Stimulated activated CD4-positive, alpha-beta T cell treated with anti-CD3 and anti-CD28 coated beads, TNF-alpha, amount 100 ng/mL, for 1 hour (primary cell): Measurements from ENCODE around the gene HINT3.
"Not testable (repeated sequence)": the region's sequence is repeated elsewhere in the genome, so short reads cannot be mapped to it uniquely, and the experiment has no call there.

Experiments
- DNase-seq, 3 donors: peaks; one replicate each; pipeline ENCODE4 v3.0.0-alpha.2; 2020; ENCODE audit warnings: low read depth in 3 of 3, low spot score in 1 of 3

HINT3 gene

GRCh38 chr6:125956506-125957390, at the start of gene HINT3:
Gene HINT3 (plus strand): TSS chr6:125956770. CDS start chr6:125956978, 208 bp downstream.
- peak; percentile 91 to 99 (median 93) for DNase-seq

DNA sequence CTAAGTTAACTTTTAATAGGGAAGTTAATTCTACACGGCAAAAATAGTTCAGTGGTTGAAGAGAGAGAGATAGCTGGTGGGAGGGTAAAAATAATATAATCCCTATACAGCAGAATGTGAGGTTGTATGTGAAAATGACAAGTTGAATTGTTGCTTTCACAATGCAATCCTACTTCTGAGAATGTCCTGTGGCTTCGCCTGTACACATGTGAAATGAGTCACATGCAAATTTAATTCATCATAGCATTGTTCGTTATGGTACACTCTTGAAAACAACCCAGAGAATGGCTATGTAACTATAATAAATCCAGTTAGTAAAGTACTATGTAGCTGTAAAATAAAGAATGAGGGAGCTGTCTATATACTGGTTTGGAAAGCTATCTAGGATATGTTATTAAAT, 46.0 kb upstream of the HINT3 start:
- no peak for DNase-seq

DNA sequence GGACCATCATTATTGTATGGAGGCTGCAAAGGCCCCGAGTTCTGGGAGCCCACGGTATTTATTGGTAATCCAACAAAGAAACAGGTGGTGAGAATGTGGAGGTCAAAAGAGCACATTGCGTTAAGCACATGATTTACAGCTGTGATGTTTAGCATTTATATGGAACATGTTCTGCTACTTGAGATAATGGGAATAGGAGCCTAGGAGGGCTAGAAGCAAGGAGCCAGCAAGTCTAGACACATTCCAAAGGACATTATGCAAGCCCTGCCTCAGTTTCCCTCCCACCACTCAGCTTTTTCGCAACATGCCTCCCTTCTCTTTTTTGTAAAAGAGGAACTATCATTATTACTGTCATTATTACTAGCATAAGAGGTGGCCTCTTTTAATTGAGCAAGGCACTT, 45.5 kb upstream of the HINT3 start:
- not testable (repeated sequence) for DNase-seq

DNA sequence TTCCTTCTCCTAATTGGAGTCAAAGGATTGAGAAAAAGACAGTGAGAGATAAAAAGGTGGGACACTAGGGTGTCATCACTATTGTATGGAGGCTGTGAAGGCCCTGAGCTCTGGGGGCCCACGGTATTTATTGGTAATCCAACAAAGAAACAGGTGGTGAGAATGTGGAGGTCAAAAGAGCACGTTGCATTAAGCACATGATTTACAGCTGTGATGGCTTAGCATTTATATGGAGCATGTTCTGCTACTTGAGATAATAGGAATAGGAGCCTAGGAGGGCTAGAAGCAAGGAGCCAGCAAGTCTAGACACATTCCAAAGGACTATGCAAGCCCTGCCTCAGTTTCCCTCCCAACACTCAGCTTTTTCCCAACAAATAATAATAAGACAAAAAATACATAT, 44.1 kb upstream of the HINT3 start:
- not testable (repeated sequence) for DNase-seq

DNA sequence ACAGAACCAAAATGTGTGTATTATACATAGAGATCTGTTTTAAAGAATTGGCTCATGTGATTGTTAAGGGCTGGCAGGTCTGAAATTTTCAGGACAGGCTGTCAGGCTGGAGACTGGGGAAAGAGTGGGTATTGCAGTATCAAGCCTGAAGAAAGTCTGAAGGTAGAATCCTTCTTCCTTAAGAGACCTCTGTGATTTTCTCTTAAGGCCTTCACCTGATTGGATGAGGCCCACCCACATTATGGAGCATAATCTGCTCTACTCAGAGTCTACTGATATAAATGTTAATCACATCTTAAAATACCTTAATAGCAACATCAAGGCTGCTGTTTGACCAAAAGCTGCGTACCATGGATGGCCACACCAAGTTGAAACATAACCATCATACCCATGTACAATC, 43.4 kb upstream of the HINT3 start:
- DNase-seq = no peak

GRCh38 chr6:125913864-125914351, 42.7 kb upstream of the HINT3 start:
- DNase-seq = no peak

- DNase-seq = no peak
Observed at GRCh38 chr6:125918230-125918629, 38.3 kb upstream of the HINT3 start.

DNA sequence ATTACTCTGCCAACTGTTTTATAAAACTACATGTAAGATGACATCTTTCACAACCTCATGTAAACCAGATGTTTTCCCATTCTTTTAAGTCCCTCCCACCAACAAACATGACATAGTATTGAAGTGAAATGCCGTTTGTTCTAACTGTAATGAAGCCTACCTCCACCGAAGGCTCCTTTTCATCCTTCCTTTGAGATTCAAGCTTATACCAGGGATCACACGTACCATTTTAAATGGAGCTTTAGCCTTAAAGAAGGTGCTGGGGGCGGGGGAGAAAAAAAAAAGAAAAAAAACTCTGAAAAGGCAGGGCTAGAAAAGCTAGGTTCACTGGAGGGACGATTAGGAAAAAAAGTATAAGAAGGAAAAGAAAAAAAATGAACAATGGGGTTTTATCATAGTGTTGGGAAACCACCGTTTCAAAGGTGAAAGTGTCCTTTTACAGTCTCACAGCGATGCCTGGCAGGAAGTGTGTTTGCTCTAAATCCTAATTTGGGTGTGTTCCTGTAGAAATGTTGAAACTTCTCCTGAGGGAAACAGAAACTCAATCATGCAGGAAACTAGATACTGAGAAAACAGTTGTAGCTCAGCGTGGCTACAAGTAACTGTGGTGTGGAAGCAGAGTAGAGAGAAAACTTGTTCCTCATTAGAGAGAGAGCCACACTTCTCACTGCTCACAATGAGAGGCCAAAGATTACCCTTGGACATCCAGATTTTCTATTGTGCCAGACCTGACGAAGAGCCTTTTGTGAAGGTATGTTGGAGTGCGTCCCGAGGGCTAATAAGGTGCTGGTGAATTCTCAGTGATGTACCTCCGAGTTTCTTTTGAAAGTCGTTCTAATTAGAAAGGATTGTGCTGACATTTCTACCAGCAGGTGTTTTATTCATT, 37.6 kb upstream of the HINT3 start:
- no peak for DNase-seq

- no peak for DNase-seq
Observed at GRCh38 chr6:125919618-125920017, 37.0 kb upstream of the HINT3 start.

DNA sequence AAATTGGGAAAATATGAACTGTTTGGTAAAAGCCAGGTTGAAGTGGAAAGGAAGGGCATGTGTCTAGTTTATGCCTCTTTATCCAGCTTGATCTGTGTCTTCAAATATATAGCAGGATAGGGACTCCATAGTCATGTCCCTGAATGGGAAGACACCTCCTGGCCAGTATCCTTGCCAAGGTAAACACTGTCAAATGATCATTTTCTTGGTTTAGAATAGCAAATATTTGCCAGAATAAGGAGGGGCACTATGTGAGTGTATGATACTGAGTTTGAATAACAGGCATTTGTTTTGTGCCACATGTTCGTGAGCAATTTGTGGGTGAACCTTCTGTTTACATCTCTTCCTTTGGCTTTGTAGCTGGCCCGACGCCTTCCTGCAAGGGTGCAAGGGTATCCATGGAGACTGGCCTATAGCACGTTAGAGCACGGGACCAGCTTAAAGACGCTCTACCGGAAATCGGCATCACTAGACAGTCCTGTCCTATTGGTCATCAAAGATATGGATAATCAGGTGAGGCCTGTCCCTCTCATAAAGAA, 34.2 kb upstream of the HINT3 start:
- DNase-seq = no peak

DNA sequence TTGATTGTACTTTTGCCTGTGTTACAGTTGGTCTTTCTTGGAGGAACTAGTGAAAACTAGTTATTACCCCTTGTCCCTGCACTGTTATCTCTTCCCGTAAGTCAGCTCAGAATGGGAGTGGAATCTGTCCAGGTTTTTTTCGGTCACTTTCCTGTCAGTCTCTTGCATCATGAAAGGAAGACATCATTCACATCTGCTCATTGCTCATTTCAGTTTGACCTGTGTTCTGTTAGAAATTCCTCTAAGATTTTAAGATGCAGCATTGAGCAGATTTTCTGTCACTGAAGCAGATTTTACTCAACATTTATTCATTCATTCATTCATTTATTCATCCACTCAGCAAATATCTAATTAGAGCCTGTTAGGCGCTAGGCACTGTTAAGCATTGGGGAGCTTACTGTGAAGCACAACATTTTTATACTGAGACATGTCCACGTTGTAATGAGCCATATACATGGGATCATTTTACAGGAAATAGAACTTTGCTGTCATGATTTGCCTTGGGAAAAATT, 33.1 kb upstream of the HINT3 start:
- DNase-seq = no peak

DNA sequence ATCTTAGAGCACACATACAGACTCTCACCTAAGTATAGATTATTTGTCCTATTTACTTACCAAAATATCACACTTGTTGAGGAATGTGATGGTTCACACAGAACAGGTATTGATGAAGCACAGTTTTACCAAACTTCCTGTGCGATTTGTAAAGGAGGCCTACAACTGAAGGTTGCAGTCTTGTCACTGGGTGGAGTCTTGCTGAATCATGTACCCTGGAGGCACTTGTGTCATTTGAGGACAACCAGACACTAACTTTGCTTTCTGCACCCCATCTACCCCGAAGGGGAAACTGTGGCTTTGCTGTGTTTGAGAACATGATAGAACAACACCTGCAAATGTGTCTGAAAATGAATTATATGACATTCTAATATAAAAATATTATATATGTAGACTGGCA, 32.4 kb upstream of the HINT3 start:
- DNase-seq = no peak

DNA sequence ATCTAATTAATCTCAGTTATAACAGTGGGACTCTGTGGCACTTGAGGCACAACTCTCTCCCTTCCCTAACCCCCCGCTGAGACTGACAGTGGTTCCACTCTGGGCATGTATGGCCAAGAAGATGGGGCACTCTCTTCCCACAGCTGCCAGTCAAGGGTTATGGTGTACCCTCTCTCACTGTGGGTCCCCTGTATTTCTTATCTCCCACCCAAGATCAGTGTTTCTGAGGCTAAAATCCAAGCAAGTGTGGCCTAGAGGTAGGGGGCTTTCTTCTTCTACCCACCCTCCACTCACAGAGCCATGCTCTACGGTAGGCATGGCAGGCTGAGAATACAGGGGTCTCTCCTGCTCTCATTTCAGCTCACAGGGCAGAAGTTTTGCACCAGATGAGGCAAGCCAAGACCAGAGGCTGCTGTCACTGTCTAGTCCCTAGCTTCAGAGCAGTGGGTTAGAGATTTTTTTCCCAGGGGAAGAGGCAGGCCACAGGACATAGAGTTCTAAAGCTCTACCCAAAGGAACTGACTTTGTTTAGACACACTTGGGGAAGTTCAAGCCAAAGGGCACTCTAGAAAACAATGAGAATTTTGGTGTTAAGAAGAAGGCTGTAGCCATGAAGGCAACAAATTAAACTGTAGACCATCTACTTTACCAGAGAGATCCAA, 31.7 kb upstream of the HINT3 start:
- DNase-seq = no peak

DNA sequence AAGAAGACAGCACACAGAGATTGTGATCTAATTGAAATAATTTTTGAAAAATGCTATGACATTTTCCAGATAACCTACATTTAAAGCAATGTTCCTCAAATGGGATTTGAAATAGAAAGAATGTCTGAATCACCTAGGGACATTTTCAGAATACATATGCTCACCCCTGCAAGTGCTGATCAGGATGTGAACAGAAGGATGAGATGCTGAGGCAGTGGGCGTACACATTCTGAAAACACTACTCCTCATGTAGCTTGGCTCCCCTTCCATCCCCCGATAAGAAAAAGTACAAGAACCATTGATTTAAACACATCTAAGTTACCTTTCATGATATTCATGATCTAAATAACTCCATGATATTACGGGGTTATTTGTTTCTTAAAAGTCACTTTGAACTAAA, 29.9 kb upstream of the HINT3 start:
- no peak for DNase-seq

DNA sequence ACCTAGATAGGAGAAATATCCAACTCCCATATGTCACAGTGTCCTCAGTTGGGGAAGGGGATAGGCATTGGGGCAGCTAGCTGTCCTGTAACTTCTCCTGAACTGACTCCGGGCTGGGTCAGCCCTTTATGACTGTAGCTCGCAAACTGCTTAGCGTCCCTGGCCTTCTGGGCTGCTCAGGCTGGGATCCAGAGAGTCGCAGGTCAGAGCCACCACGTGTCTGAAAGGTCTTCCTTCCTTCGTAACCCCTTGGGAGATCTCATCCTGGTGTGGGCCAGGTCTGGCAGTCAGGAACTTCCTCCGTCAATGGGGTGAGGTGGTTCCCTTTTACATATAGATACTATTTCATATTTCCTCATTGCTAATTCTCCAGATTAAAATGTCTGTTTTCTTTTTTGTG, 28.8 kb upstream of the HINT3 start:
- DNase-seq = no peak

DNA sequence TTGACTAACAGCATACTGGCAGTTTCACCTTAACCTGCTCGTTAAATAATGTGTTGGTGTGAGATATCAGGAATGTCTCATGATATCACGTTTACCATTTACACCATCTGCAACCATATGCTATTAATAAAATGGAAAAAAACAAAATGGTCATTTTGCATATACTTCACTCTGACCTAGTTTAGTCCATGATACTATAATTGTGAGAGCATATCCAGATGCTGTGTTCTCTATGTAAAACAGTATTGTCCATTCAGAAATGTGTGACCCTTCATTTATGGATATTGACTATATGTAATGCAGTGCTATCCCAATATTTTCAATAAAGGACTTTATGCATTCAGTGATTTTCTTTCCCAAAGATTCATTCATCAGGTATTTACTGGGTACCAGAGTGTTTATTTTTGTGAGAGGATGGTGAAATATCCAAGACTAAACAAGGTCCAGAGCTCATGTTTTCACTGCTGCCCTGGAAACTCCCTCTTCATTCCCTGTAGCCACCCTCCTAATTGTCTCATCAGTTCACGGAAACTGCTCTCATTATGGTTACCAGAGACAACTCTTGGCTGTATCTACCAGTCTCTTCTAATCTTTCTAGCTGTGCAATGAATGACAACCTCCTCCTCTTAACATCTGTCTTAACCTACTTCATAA, 25.7 kb upstream of the HINT3 start:
- no peak for DNase-seq

DNA sequence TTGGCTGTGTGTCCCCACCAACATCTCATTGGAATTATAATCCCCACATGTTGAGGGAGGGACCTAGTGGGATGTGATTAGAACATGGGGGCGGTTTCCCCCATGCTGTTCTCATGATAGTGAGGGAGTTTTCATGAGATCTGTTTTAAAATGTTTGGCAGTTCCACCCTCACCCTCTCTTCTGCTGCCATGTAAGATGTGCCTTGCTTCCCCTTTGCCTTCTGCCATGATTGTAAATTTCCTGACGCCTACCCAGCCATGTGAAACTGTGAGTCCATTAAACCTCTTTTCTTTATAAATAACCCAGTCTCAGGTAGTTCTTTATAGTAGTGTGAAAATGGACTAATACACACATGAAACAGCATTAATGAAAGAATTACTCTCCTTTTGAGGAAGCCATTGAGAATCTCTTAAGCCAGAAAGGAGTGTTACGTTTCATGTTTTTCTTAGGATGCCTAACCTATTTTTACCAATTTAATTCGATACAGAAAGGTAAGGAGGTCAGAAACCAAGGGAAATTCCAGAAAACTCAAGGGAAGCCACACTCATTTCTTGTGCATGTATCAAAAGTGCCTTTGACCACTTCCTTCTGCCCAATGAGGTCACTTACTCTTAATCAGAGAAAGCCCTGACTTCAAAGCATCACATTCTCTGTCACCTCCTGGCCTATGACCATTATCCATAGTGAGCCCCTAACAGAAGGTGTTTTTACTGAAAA, 24.7 kb upstream of the HINT3 start:
- DNase-seq = no peak

- no peak for DNase-seq
Observed at GRCh38 chr6:125932451-125932795, 24.1 kb upstream of the HINT3 start.

DNA sequence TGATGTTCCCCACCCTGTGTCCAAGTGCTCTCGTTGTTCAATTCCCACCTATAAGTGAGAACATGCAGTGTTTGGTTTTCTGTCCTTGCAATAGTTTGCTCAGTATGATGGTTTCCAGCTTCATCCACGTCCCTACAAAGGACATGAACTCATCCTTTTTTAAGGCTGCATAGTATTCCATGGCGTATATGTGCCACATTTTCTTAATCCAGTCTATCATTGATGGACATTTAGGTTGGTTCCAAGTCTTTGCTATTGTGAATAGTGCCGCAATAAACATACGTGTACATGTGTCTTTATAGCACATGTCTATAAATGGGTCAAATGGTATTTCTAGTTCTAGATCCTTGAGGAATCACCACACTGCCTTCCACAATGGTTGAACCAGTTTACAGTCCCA, 21.1 kb upstream of the HINT3 start:
- DNase-seq = not testable (repeated sequence)

DNA sequence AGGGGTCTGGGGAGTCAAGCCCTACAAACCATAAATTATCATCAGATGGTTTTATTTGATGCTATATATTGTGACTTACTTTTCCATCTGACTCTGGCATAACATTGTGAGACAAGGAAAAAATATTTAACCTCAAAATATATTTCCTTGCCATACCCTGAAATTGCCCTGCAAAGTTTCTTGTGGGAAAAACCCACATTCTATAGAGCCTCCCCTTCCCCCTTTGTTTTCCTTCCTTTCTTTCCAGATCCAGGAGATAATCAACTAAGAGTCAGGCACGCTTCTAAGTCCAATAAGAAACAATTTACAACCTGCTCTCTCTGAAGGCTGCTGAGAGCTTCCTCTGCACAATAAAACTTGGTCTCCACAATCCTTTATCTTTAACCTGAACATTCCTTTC, 17.5 kb upstream of the HINT3 start:
- DNase-seq = no peak
